Vein endothelial cell (primary cell): ENCODE measurements around the gene EIF3J. TPM values are rescaled to one million over a fixed set of nuclear protein-coding genes. Genes with fewer than 3 reads are reported as not detected.

ENCODE experiments used
- total RNA-seq: library from RNA; depleted of rRNA; stranded (reverse); fragments of >200 nt; gene quantifications from 2 replicates; pipeline ENCODE4 v1.2.3, GENCODE V29; 2012

Gene EIF3J
- total RNA-seq, result 37.2 and 51.3 TPM in 2 replicates

DNA sequence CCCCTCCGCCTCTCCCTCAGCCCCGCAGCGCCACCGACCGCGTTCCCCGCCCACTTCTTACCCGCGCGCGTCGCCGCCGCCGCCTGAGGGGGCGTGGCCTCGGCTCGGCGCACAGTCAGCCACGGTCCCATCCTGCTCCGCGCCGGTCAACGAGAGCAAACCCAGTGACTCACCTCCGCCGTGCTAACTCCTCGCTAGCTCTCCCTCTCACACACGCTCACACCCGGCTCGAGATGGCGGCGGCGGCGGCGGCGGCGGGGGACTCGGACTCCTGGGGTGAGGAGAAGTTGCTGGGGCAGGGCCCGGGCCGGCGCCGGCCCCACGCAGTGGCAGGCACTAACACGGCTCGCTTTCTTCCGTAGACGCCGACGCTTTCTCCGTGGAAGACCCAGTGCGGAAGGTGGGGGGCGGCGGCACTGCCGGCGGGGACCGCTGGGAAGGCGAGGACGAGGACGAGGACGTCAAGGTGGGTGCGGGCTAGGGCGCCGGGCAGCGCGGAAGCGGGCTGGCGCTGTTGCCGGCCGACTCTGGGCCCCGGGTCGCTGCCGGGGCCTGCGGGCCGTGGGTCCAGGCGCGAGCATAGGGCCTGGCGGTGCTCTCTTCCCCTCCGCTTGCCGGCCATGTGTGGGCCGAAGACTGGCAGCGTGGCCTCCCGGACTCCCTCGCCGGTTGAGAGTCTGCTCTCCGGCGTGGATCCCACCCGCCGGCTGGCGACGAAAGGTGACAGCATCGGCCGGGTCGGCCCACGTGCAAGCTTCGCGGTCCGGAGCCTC, at the start of gene EIF3J:
EIF3J (plus strand) TSS at position 186 of the 773 bp plus-strand sequence; CDS start at position 234, 48 bp downstream.

Other genes with a start within 250 kb of the EIF3J start
- 69.6 and 74.1 TPM in 2 replicates for gene GOLM2, start 248.4 kb upstream of the EIF3J start, total RNA-seq
- 94.4 and 97.3 TPM in 2 replicates for gene CTDSPL2, start 109.5 kb upstream of the EIF3J start, total RNA-seq
- 38.1 and 43.8 TPM in 2 replicates for gene SPG11, start 126.5 kb downstream of the EIF3J start, total RNA-seq
- under 0.01 and 0.29 TPM in 2 replicates for gene PATL2, start 174.2 kb downstream of the EIF3J start, total RNA-seq
- 1,812 and 2,198 TPM in 2 replicates for gene B2M, start 174.4 kb downstream of the EIF3J start, total RNA-seq
- 5.9 and 7.5 TPM in 2 replicates for gene TRIM69, start 199.4 kb downstream of the EIF3J start, total RNA-seq